Stimulated activated CD8-positive, alpha-beta memory T cell treated with anti-CD3 and anti-CD28 coated beads, Interleukin-12 subunit alpha, Interleukin-12 subunit beta, amount 100 ng/mL, for 24 hours (primary cell): ENCODE results near the gene PKHD1.
"Not testable (repeated sequence)": the region's sequence is repeated elsewhere in the genome, so short reads cannot be mapped to it uniquely, and the experiment has no call there.

Source experiments
- DNase-seq: peaks from one replicate; pipeline ENCODE4 v3.0.0-alpha.2; 2020; ENCODE audit errors: extremely low read depth

The PKHD1 gene

GRCh38 chr6:51855310-51856082 lies 231.9 kb downstream of the PKHD1 start:
- no peak for DNase-seq

- no peak for DNase-seq
Measured at GRCh38 chr6:51854876-51855275, 232.5 kb downstream of the PKHD1 start.

DNA sequence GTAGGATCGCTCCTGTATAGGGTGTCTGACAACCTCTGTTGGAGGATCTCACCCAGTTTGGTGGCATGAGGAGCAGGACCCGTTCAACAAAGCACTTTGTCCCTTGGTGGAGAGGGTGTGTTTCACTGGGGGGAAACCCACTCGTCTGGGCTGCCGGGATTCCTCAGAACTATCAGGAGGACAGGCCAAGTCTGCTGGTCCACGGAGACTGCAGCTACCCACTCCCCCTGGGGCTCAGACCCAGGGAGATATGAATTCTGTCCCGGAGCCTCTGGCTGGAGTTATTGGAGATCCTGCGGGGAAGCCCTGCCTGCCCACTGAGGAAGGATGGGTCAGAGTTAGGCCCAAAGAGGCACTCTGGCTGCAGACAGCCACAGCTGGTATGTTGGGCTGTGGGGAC lies 233.1 kb downstream of the PKHD1 start:
- DNase-seq, result no peak

GRCh38 chr6:51853109-51853508 lies 234.3 kb downstream of the PKHD1 start:
- not testable (repeated sequence) for DNase-seq

DNA sequence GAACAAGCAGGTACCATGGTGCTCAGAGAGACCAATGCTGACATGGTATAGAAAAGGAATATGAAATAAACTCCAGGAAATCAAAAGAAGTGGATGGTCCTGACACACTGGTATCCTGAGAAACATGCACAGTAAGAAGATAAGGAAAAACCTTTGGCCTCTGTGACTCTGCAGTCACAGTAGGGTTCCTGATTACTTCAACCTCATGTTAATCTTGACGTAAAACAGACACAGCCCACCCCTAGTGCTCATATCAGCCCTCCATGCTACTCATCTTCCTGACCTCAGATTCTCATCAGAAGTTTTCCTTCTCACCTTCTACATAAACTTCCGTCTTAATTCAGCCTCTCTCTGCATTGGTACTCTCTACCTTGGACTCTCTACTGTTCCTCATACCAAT lies 240.9 kb downstream of the PKHD1 start:
- no peak for DNase-seq

GRCh38 chr6:51844336-51844735 lies 243.1 kb downstream of the PKHD1 start:
- no peak for DNase-seq

DNA sequence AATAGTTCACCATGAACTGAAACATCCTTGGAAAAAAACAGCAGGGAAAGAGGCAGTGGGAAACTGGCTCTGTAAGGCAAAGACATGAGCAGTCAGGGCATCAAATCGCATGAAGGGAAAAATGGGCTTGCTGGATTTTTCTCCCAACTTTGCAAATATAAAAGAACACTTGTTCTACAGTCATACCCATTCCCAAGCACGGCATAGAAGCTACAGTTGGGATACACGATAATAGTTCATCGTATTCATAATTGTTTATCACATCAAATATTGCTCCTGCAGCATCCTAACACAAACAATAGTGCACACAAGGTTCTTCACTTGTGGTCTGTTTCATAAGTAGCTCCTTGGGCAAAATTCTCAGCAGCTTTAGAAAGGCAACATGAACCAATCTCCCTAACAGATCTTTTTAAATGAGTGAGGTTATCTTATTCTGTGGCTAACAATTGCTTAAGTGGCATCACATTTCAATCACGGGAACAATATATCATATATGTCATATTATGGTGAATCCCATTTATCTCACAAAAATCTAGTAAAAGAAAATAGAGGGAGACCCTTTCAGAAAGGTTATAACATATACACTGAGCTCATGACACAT lies 243.9 kb downstream of the PKHD1 start:
- DNase-seq, result no peak

- DNase-seq, result no peak
Measured at GRCh38 chr6:51842804-51843378, 244.5 kb downstream of the PKHD1 start.

DNA sequence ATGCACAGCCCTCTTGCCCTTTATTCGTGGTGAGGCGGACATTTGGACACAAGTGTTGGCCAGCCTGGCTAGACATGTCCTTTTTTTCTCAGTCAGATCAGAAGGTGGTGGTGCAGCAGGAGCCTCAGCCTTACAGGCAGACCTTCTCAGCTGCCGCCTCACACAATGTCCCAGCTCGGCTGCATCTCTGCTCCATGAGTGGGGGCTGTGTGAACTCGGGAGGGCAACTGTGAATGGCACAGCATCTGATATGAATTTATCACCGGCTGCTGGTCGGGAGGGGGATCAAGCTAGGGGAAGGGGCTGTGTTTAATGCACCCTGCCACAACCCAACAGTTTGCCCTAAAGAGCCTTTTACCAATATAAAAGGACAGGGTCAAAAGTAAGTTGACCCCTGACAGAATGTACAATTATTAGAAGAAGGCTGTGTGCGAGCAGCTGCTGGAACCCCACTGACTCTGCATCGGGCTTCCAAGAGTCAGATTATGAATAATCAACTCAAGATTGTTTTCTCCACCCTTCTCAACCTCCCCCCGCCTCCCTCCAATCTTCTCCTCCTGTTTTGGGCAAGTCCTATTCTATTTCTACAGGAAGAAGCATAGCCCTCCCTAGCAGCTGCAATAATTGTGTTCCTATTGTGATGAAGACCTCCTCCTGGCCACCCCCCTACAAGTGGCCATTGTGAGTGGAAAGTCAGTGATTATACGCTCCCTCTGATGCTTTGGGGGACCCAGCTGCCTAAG lies 245.2 kb downstream of the PKHD1 start:
- no peak for DNase-seq

- DNase-seq, result no peak
Measured at GRCh38 chr6:51841626-51842025, 245.8 kb downstream of the PKHD1 start.

GRCh38 chr6:51839726-51840374 lies 247.6 kb downstream of the PKHD1 start:
- no peak for DNase-seq

GRCh38 chr6:51830666-51831065 lies 256.7 kb downstream of the PKHD1 start:
- DNase-seq, result no peak

DNA sequence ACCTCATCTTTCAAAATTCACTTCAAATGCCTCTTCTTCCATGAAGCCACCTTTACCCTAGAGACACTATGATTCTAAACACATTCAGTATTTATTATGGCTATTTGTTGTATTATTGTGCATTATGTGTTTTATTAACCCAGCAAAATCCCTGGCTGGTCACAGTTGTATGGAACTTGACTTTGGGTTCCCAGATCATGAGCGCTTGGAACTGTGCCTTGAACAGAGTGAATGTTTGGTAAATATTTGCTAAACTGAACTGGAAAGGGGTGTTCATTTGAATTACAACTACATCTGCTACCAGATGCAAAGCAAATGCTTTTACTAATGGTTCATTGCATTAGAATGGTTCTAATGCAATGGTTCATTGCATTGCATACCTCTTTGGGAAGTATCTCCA lies 259.8 kb downstream of the PKHD1 start:
- no peak for DNase-seq

DNA sequence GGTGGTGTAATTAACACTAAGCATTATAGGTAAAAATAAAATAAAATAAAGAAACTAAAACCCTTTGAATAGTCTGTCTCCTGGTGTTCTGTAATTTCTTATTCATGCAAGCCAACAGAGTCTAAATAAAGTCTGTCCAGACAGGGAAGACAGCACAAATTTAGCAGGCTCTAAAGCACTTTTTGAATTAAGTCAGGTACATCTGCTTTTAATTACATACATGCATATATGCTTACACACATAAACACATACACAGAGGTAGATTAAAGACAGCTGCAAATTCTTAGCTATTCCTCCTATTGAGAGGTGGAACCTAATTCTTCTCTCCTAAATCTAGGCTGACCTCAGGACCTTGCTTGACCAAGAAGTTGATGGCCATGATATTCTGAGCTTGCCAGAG lies 262.5 kb downstream of the PKHD1 start:
- no peak for DNase-seq

DNA sequence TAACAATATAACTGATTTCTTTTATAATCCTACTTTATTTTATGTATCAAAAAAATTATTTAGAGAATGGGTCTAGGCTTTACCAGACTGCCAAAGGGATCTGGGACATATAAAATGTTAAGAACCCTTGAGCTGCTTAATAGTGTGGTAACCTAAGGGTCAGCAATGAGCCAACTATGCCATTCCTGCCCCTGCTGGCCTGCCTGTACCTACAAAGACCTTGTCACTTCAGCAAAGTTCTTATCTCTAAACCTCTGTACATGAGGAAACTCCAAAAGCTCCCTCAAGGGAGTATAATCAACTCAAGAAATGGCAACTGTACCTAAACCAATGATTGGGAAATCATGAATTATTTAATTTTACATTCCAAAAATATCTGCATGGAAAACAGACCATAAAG lies 266.9 kb downstream of the PKHD1 start:
- DNase-seq, result no peak

- no peak for DNase-seq
Measured at GRCh38 chr6:51818520-51819022, 268.8 kb downstream of the PKHD1 start.

GRCh38 chr6:51817832-51818231 lies 269.6 kb downstream of the PKHD1 start:
- no peak for DNase-seq

DNA sequence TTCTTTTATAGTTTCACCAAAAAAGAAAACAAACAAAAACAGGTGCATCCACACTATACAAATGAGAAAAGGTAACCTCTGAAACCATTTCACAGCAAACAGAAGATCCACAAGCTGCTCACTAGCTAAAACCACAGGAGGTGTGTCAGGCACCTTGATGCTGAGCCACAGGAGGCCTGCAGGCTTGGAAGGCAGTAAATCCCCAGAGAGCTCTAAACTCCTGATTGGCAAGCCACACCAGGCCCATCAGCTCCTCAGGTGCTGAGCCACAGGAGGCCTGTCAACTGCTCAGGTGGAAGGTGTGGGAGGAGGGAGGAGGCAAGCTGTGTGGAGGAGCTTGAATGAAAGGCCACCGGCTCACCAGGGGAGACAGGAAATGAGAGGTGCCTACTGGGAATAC lies 273.0 kb downstream of the PKHD1 start:
- no peak for DNase-seq

- no peak for DNase-seq
Measured at GRCh38 chr6:51813904-51814303, 273.5 kb downstream of the PKHD1 start.

DNA sequence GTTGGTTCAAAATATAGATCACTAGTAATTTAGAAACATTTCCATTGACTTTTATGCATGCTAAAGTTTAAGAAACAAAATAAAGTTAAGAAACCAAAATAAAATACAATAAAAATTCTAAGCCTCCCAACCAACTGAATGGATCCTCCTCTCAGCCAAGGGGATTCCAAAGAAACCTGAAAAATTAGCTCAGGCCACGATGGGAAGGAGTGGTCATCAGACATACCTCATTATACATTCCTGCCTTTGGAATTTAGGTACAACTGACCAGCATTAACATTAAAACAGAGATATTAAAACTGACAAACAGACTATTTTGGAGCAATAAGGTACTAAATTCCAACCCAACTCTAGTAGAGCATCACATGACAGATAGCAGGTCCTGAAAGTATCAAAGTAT lies 275.2 kb downstream of the PKHD1 start:
- DNase-seq, result no peak

DNA sequence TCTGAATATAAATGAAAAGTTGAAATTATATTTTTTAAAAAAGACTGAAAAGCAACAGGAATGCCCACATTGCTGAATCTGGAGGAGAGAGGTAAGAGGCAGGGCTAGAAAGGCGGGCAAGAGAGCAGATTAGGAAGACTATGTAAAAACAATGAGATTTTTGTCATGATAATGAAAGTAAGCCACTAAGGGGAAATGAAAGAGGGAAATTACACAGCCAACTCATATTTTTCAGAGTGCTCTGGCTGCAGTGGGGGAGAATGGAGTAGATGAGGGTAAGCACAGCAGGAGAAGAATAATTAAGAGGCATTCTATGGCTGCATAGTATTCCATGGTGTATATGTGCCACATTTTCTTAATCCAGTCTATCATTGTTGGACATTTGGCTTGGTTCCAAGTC lies 281.9 kb downstream of the PKHD1 start:
- DNase-seq, result no peak

- no peak for DNase-seq
Measured at GRCh38 chr6:51800603-51801002, 286.8 kb downstream of the PKHD1 start.
